ENCODE data around the gene ARMC12. TPM values are rescaled to one million over a fixed set of nuclear protein-coding genes. Genes with fewer than 3 reads are reported as not detected.

Gene ARMC12
- total and polyA plus RNA-seq, 2 donors (not counting 3 experiments of a cell fraction or from before 2014, with no cell fraction given) = 0.91 to 1.9 TPM

DNA sequence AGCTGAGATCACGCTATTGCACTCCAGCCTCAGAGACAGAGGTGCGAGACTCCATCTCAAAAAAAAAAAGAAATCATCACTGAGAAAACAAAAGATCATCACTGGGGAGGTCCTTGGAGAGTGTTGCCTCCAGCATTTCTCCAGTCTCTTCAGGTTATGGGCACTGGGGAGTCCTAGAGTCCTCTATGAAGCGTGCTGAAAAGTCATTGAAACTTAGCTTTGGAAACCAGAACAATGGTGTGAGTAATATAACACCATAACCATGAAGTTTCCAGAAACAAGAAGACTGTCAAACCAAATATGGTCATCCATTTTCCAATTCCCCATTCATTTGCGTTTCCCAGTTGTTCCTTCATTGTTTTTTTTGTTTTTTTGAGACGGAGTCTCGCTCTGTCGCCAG is 13.7 kb downstream of the ARMC12 start:
- ChIA-PET CTCF (interaction anchor here (0.8 to 1.9 kb wide), 2 partner anchors 14 to 228 kb away, joined by 4 read pairs; partner anchors contain the start of gene ARMC12), POLR2A (no interaction called here)
- no peak overlapping the region for H2AFZ ChIP-seq (ENCODE audit: low read depth, low read length)
- no peaks in the 10 kb centered on the region for H3K9me3 ChIP-seq (replicated peaks; ENCODE audit: control insufficient read depth, insufficient read depth, low read length)
- no peak for FAIRE-seq
- DNase-seq (ENCODE audit: low read depth, low spot score) = no peak
- dilution Hi-C loops (cut with MboI; ENCODE audit: extremely low pct_ligation_motif_present, low sequenced_read_pairs) = no loop called here
- H3K9me1 ChIP-seq (replicated peaks; ENCODE audit: control insufficient read depth, extremely low read depth, insufficient read depth, low read length) = no peaks in the 10 kb centered on the region
- no peaks in the 10 kb centered on the region for H3K4me1 ChIP-seq (ENCODE audit: control insufficient read depth, extremely low read depth, insufficient read depth, low read length)
- no peak overlapping the region for H3K9ac ChIP-seq (replicated peaks; ENCODE audit: extremely low read depth, insufficient read depth, low read length)
- no peak overlapping the region for H3K4me2 ChIP-seq (ENCODE audit: insufficient read depth, low read length)
- H3K79me2 ChIP-seq (ENCODE audit: control insufficient read depth, insufficient read depth, low read length) = no peaks in the 10 kb centered on the region
- no peaks in the 10 kb centered on the region for H4K20me1 ChIP-seq (replicated peaks; ENCODE audit: control insufficient read depth, extremely low read depth, insufficient read depth, low read length)
- TF ChIP-seq JUN (IDR thresholded peaks at IDR 0.05; ENCODE audit: borderline replicate concordance, insufficient read depth, insufficient read length, low read depth) (no peak), EZH2 (IDR thresholded peaks at IDR 0.05; ENCODE audit: borderline replicate concordance, low read depth, low read length, severe bottlenecking) (no peak)
- TF ChIP-seq, protein P1, sequence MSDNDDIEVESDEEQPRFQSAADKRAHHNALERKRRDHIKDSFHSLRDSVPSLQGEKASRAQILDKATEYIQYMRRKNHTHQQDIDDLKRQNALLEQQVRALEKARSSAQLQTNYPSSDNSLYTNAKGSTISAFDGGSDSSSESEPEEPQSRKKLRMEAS (IDR thresholded peaks at IDR 0.05; ENCODE audit: insufficient read depth, insufficient read length) = no peak
- TF ChIP-seq, protein P2, sequence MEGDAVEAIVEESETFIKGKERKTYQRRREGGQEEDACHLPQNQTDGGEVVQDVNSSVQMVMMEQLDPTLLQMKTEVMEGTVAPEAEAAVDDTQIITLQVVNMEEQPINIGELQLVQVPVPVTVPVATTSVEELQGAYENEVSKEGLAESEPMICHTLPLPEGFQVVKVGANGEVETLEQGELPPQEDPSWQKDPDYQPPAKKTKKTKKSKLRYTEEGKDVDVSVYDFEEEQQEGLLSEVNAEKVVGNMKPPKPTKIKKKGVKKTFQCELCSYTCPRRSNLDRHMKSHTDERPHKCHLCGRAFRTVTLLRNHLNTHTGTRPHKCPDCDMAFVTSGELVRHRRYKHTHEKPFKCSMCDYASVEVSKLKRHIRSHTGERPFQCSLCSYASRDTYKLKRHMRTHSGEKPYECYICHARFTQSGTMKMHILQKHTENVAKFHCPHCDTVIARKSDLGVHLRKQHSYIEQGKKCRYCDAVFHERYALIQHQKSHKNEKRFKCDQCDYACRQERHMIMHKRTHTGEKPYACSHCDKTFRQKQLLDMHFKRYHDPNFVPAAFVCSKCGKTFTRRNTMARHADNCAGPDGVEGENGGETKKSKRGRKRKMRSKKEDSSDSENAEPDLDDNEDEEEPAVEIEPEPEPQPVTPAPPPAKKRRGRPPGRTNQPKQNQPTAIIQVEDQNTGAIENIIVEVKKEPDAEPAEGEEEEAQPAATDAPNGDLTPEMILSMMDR (IDR thresholded peaks at IDR 0.05; ENCODE audit: extremely low read depth in 1 of 2, insufficient read depth in 1 of 2, low read depth in 1 of 2, low read length in 2 of 2) = no peak
- H3K36me3 ChIP-seq (ENCODE audit: control insufficient read depth in 2 of 2, extremely low read depth in 1 of 2, insufficient read depth in 2 of 2, low read length in 2 of 2) = no peaks in the 10 kb centered on the region
- H3K4me3 ChIP-seq (replicated peaks in 1 of 3; ENCODE audit: insufficient read depth in 1 of 3, low read depth in 1 of 3, low read length in 3 of 3) = no peak overlapping the region
- H3K27me3 ChIP-seq (ENCODE audit: control insufficient read depth in 2 of 2, insufficient read depth in 2 of 2, low read length in 2 of 2) = peaks cover 6% of the 10 kb centered on the region in 2 experiments
- no TSS peak for BruUV-seq (replicated peaks)
- no peak overlapping the region for H3K27ac ChIP-seq (ENCODE audit: insufficient read depth, low read depth, low read length)
- intact Hi-C loops (cut with micrococcal nuclease) = no loop called here

DNA sequence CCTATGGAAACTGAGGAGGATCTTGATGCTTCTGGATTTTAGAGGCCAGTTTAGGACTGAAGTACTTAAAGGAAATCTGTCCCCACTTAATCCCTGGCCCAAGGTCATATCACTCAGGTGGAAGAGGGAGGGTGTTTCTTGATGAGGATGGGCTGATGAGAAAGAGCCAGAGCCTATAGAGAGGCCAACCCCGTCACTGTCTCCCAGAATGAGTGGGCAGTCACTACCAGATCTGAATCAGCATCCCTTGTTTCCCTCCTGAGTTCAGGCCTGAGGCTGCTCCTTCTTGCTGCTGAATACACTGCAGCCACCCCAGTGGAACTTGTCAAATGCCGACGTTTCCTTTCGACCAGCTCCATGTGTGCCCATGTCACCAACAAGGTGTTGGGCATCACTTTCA is 14.8 kb downstream of the ARMC12 start:
- dilution Hi-C loops (cut with MboI; ENCODE audit: extremely low pct_ligation_motif_present, low sequenced_read_pairs) (no loop called here), intact Hi-C loops (cut with micrococcal nuclease) (no loop called here)
- FAIRE-seq (no peak), DNase-seq (ENCODE audit: low read depth, low spot score) (no peak)
- no peaks in the 10 kb centered on the region for H4K20me1 ChIP-seq (replicated peaks; ENCODE audit: control insufficient read depth, extremely low read depth, insufficient read depth, low read length)
- H3K9me3 ChIP-seq (replicated peaks; ENCODE audit: control insufficient read depth, insufficient read depth, low read length) = no peaks in the 10 kb centered on the region
- H3K4me1 ChIP-seq (ENCODE audit: control insufficient read depth, extremely low read depth, insufficient read depth, low read length) = no peaks in the 10 kb centered on the region
- no peaks in the 10 kb centered on the region for H3K9me1 ChIP-seq (replicated peaks; ENCODE audit: control insufficient read depth, extremely low read depth, insufficient read depth, low read length)
- H3K4me3 ChIP-seq (replicated peaks in 1 of 3; ENCODE audit: insufficient read depth in 1 of 3, low read depth in 1 of 3, low read length in 3 of 3) = no peak overlapping the region
- H3K36me3 ChIP-seq (ENCODE audit: control insufficient read depth in 2 of 2, extremely low read depth in 1 of 2, insufficient read depth in 2 of 2, low read length in 2 of 2) = no peaks in the 10 kb centered on the region
- H3K9ac ChIP-seq (replicated peaks; ENCODE audit: extremely low read depth, insufficient read depth, low read length) = no peak overlapping the region
- peaks cover 6% of the 10 kb centered on the region in 2 experiments for H3K27me3 ChIP-seq (ENCODE audit: control insufficient read depth in 2 of 2, insufficient read depth in 2 of 2, low read length in 2 of 2)
- no peak overlapping the region for H2AFZ ChIP-seq (ENCODE audit: low read depth, low read length)
- no peak overlapping the region for H3K4me2 ChIP-seq (ENCODE audit: insufficient read depth, low read length)
- CTCF ChIA-PET = interaction anchor here (1.2 to 1.9 kb wide), 2 partner anchors 15 to 230 kb away, joined by 3 to 4 read pairs; partner anchors contain the start of gene ARMC12
- no TSS peak for BruUV-seq (replicated peaks)
- TF ChIP-seq POLR2AphosphoS5 (IDR thresholded peaks at IDR 0.05; ENCODE audit: insufficient read depth, low read depth, low read length) (no peak), POLR2A (IDR thresholded peaks at IDR 0.05; ENCODE audit: low read depth, low read length) (no peak), MYC (IDR thresholded peaks at IDR 0.05; ENCODE audit: low read depth, low read length) (no peak), EZH2 (IDR thresholded peaks at IDR 0.05; ENCODE audit: borderline replicate concordance, low read depth, low read length, severe bottlenecking) (no peak), GATA2 (IDR thresholded peaks at IDR 0.05; ENCODE audit: insufficient read depth, insufficient read length, low read depth, low read length) (no peak), JUN (IDR thresholded peaks at IDR 0.05; ENCODE audit: borderline replicate concordance, insufficient read depth, insufficient read length, low read depth) (no peak), FOS (IDR thresholded peaks at IDR 0.05; ENCODE audit: borderline replicate concordance, insufficient read depth, low read length) (no peak)
- TF ChIP-seq, protein P2 (IDR thresholded peaks at IDR 0.05; ENCODE audit: extremely low read depth in 1 of 2, insufficient read depth in 1 of 2, low read depth in 1 of 2, low read length in 2 of 2) = no peak
- TF ChIP-seq, protein P1 (IDR thresholded peaks at IDR 0.05; ENCODE audit: insufficient read depth, insufficient read length) = no peak
- H3K27ac ChIP-seq (ENCODE audit: insufficient read depth, low read depth, low read length) = no peak overlapping the region
- no peaks in the 10 kb centered on the region for H3K79me2 ChIP-seq (ENCODE audit: control insufficient read depth, insufficient read depth, low read length)
- POLR2A ChIA-PET = no interaction called here

All from endothelial cell of umbilical vein (primary cell).